ENCODE measurements around the gene GPATCH8. TPM values are rescaled to one million over a fixed set of nuclear protein-coding genes. Genes with fewer than 3 reads are reported as not detected.

Gene GPATCH8
- total RNA-seq, 5 donors from 2014 or later (not counting 1 experiment from before 2014, with no cell fraction given), result 68.1 to 86.0 (median 69.0) TPM

GRCh38 chr17:44402564-44403172, 100.5 kb downstream of the GPATCH8 start:
- ATAC-seq (replicated peaks in 1 of 4) (no peak), DNase-seq (no peak)
- Mint-ChIP-seq H3K27me3 (no peaks in the 10 kb centered on the region), H3K36me3 (peaks cover 55% of the 10 kb centered on the region), H3K9me3 (no peaks in the 10 kb centered on the region), H3K4me1 (no peaks in the 10 kb centered on the region), H3K4me3 (no peak overlapping the region), H3K27ac (no peak overlapping the region)
- Histone ChIP-seq H3K4me1 (ENCODE audit: control insufficient read depth in 1 of 2, extremely low read depth in 1 of 2, insufficient read depth in 2 of 2, low read length in 2 of 2) (no peaks in the 10 kb centered on the region), H3K36me3 (ENCODE audit: control insufficient read depth in 2 of 2, extremely low read depth in 1 of 2, insufficient read depth in 1 of 2, low read length in 1 of 2) (peaks cover 10 to 60% of the 10 kb centered on the region in 2 donors), H3K27ac (ENCODE audit: low read length) (no peak overlapping the region), H3K27me3 (replicated peaks in 1 of 2; ENCODE audit: control insufficient read depth in 2 of 2, extremely low read depth in 1 of 2, insufficient read depth in 2 of 2, low read length in 1 of 2) (no peaks in the 10 kb centered on the region), H3K4me3 (ENCODE audit: control insufficient read depth in 1 of 2, extremely low read depth in 1 of 2, low read length in 1 of 2) (no peak overlapping the region), H3K9me3 (no peaks in the 10 kb centered on the region)
- ChIA-PET POLR2A (no interaction called here), CTCF (no interaction called here)
- 43% methylated on average over 1 of the region's 5 CpGs for WGBS (ENCODE audit: insufficient coverage)

- Mint-ChIP-seq H3K9me3 (no peaks in the 10 kb centered on the region), H3K36me3 (peaks cover 45% of the 10 kb centered on the region), H3K27me3 (no peaks in the 10 kb centered on the region), H3K27ac (no peak overlapping the region), H3K4me1 (peaks cover 0 to 4% (median 0%) of the 10 kb centered on the region in 3 donors), H3K4me3 (no peak overlapping the region)
- DNase-seq (no peak), ATAC-seq (replicated peaks in 1 of 4) (no peak)
- Histone ChIP-seq H3K9me3 (no peaks in the 10 kb centered on the region), H3K4me1 (ENCODE audit: control insufficient read depth in 1 of 2, extremely low read depth in 1 of 2, insufficient read depth in 2 of 2, low read length in 2 of 2) (no peaks in the 10 kb centered on the region), H3K27ac (ENCODE audit: low read length) (no peak overlapping the region), H3K27me3 (replicated peaks in 1 of 2; ENCODE audit: control insufficient read depth in 2 of 2, extremely low read depth in 1 of 2, insufficient read depth in 2 of 2, low read length in 1 of 2) (no peaks in the 10 kb centered on the region), H3K36me3 (ENCODE audit: control insufficient read depth in 2 of 2, extremely low read depth in 1 of 2, insufficient read depth in 1 of 2, low read length in 1 of 2) (peaks cover 10 to 58% of the 10 kb centered on the region in 2 donors), H3K4me3 (ENCODE audit: control insufficient read depth in 1 of 2, extremely low read depth in 1 of 2, low read length in 1 of 2) (no peak overlapping the region)
- CTCF ChIA-PET, result no interaction called here
- WGBS (ENCODE audit: insufficient coverage), result no CpG with 5 or more reads among the region's 3 CpGs
- POLR2A ChIA-PET, result interaction anchor here in 1 of 2 donors (0.6 kb wide), 1 partner anchor 252 kb away, joined by 3 read pairs; no protein-coding TSS in a partner anchor
These were observed 102.9 kb downstream of the GPATCH8 start for GRCh38 chr17:44400226-44400847.

- H3K9me3 Mint-ChIP-seq, result no peaks in the 10 kb centered on the region
- CTCF ChIA-PET, result no interaction called here
- peaks cover 10 to 54% of the 10 kb centered on the region in 2 donors for H3K36me3 ChIP-seq (ENCODE audit: control insufficient read depth in 2 of 2, extremely low read depth in 1 of 2, insufficient read depth in 1 of 2, low read length in 1 of 2)
- no peaks in the 10 kb centered on the region for H3K9me3 ChIP-seq
- H3K27me3 Mint-ChIP-seq, result no peaks in the 10 kb centered on the region
- H3K27ac Mint-ChIP-seq, result no peak overlapping the region
- H3K4me1 ChIP-seq (ENCODE audit: control insufficient read depth in 1 of 2, extremely low read depth in 1 of 2, insufficient read depth in 2 of 2, low read length in 2 of 2), result no peaks in the 10 kb centered on the region
- H3K27ac ChIP-seq (ENCODE audit: low read length), result no peak overlapping the region
- H3K27me3 ChIP-seq (replicated peaks in 1 of 2; ENCODE audit: control insufficient read depth in 2 of 2, extremely low read depth in 1 of 2, insufficient read depth in 2 of 2, low read length in 1 of 2), result no peaks in the 10 kb centered on the region
- POLR2A ChIA-PET, result interaction anchor here in 1 of 2 donors (0.5 kb wide), 1 partner anchor 36 kb away, joined by 8 read pairs; the partner anchor contains the start of gene FAM171A2
- DNase-seq (no peak), ATAC-seq (replicated peaks in 1 of 4) (no peak)
- H3K36me3 Mint-ChIP-seq, result peaks cover 41% of the 10 kb centered on the region
- no peak overlapping the region for H3K4me3 Mint-ChIP-seq
- WGBS (ENCODE audit: insufficient coverage), result 96% methylated on average over 33 of the region's 41 CpGs
- H3K4me3 ChIP-seq (ENCODE audit: control insufficient read depth in 1 of 2, extremely low read depth in 1 of 2, low read length in 1 of 2), result no peak overlapping the region
- H3K4me1 Mint-ChIP-seq, result peaks cover 0 to 4% (median 0%) of the 10 kb centered on the region in 3 donors
These were observed 104.2 kb downstream of the GPATCH8 start for GRCh38 chr17:44398692-44399691.

- H3K4me1 Mint-ChIP-seq, result peaks cover 0 to 4% (median 0%) of the 10 kb centered on the region in 3 donors
- ChIA-PET POLR2A (interaction anchor here in 1 of 2 donors (0.5 kb wide), 1 partner anchor 34 kb away, joined by 8 read pairs; the partner anchor contains the start of gene FAM171A2), CTCF (no interaction called here)
- H3K9me3 ChIP-seq, result no peaks in the 10 kb centered on the region
- no peaks in the 10 kb centered on the region for H3K9me3 Mint-ChIP-seq
- no peaks in the 10 kb centered on the region for H3K27me3 ChIP-seq (replicated peaks in 1 of 2; ENCODE audit: control insufficient read depth in 2 of 2, extremely low read depth in 1 of 2, insufficient read depth in 2 of 2, low read length in 1 of 2)
- H3K4me3 Mint-ChIP-seq, result no peak overlapping the region
- H3K4me1 ChIP-seq (ENCODE audit: control insufficient read depth in 1 of 2, extremely low read depth in 1 of 2, insufficient read depth in 2 of 2, low read length in 2 of 2), result no peaks in the 10 kb centered on the region
- H3K4me3 ChIP-seq (ENCODE audit: control insufficient read depth in 1 of 2, extremely low read depth in 1 of 2, low read length in 1 of 2), result no peak overlapping the region
- WGBS (ENCODE audit: insufficient coverage), result 96% methylated on average over 7 of the region's 8 CpGs
- DNase-seq (no peak), ATAC-seq (replicated peaks in 1 of 4) (no peak)
- no peak overlapping the region for H3K27ac ChIP-seq (ENCODE audit: low read length)
- peaks cover 10 to 48% of the 10 kb centered on the region in 2 donors for H3K36me3 ChIP-seq (ENCODE audit: control insufficient read depth in 2 of 2, extremely low read depth in 1 of 2, insufficient read depth in 1 of 2, low read length in 1 of 2)
- peaks cover 40% of the 10 kb centered on the region for H3K36me3 Mint-ChIP-seq
- no peak overlapping the region for H3K27ac Mint-ChIP-seq
- H3K27me3 Mint-ChIP-seq, result no peaks in the 10 kb centered on the region
These were observed 105.4 kb downstream of the GPATCH8 start for GRCh38 chr17:44397479-44398440.

- DNase-seq, result no peak
- ChIA-PET CTCF (no interaction called here), POLR2A (interaction anchor here in 1 of 2 donors (0.5 kb wide), 1 partner anchor 165 kb away, joined by 3 read pairs; no protein-coding TSS in a partner anchor)
- Mint-ChIP-seq H3K36me3 (peaks cover 34% of the 10 kb centered on the region), H3K27ac (no peak overlapping the region), H3K4me3 (no peak overlapping the region), H3K27me3 (no peaks in the 10 kb centered on the region), H3K9me3 (no peaks in the 10 kb centered on the region), H3K4me1 (peaks cover 0 to 4% (median 0%) of the 10 kb centered on the region in 3 donors)
- 100% methylated on average over 2 of the region's 5 CpGs for WGBS (ENCODE audit: insufficient coverage)
- no peaks in the 10 kb centered on the region for H3K9me3 ChIP-seq
- H3K27me3 ChIP-seq (replicated peaks in 1 of 2; ENCODE audit: control insufficient read depth in 2 of 2, extremely low read depth in 1 of 2, insufficient read depth in 2 of 2, low read length in 1 of 2), result no peaks in the 10 kb centered on the region
- no peak overlapping the region for H3K4me3 ChIP-seq (ENCODE audit: control insufficient read depth in 1 of 2, extremely low read depth in 1 of 2, low read length in 1 of 2)
- no peak overlapping the region for H3K27ac ChIP-seq (ENCODE audit: low read length)
- no peaks in the 10 kb centered on the region for H3K4me1 ChIP-seq (ENCODE audit: control insufficient read depth in 1 of 2, extremely low read depth in 1 of 2, insufficient read depth in 2 of 2, low read length in 2 of 2)
- H3K36me3 ChIP-seq (ENCODE audit: control insufficient read depth in 2 of 2, extremely low read depth in 1 of 2, insufficient read depth in 1 of 2, low read length in 1 of 2), result peaks cover 10 to 40% of the 10 kb centered on the region in 2 donors
- no peak for ATAC-seq (replicated peaks in 1 of 4)
These were observed 106.3 kb downstream of the GPATCH8 start for GRCh38 chr17:44396946-44397345.
